Panc1 (cell line): ENCODE data around the gene C1orf232.

Source experiments
- POLR2AphosphoS5 ChIP-seq: IDR thresholded peaks from 2 replicates; pipeline ENCODE4 v1.6.1; 2012; ENCODE audit warnings: mild to moderate bottlenecking, low read depth, low read length, moderate library complexity
- REST ChIP-seq, 2 experiments: IDR thresholded peaks; 2 replicates each; pipeline ENCODE4 v1.6.1; 2011 to 2012; ENCODE audit warnings: low read depth in 2 of 2, control low read depth in 1 of 2, low read length in 1 of 2, mild to moderate bottlenecking in 1 of 2, moderate library complexity in 1 of 2; ENCODE audit not compliant: insufficient read depth in 1 of 2
- SIN3A ChIP-seq: IDR thresholded peaks from 2 replicates; pipeline ENCODE4 v1.6.1; 2012; ENCODE audit warnings: low read depth, mild to moderate bottlenecking, low read length, moderate library complexity, borderline replicate concordance; ENCODE audit not compliant: insufficient read depth
- TCF7L2 ChIP-seq: IDR thresholded peaks from 2 replicates; pipeline ENCODE4 v1.6.1; 2011; ENCODE audit warnings: mild to moderate bottlenecking, low read depth, low read length, inconsistent platforms
- TF ChIP-seq, protein P1 (sequence below): fragments of 450-650 bp; IDR thresholded peaks from 2 replicates; pipeline ENCODE4 v1.5.1; 2017; ENCODE audit warnings: mild to moderate bottlenecking

DNA sequence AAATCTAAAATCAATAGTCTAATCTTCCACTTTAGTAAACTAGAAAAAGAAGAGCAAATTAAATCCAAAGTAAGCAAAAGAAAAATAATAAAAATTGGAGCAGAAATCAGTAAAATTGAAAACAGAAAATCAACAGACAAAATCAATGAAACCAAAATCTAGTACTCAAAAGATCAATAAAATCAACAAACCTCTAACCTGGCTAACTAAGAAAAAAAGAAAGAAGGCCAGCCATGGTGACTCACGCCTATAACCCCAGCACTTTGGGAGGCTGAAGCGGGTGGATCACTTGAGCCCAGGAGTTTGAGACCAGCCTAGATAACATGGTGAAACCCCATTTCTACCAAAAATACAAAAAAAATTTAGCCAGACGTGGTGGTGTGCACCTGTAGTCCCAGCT is 34.3 kb downstream of the C1orf232 start:
- TF ChIP-seq, protein P1, sequence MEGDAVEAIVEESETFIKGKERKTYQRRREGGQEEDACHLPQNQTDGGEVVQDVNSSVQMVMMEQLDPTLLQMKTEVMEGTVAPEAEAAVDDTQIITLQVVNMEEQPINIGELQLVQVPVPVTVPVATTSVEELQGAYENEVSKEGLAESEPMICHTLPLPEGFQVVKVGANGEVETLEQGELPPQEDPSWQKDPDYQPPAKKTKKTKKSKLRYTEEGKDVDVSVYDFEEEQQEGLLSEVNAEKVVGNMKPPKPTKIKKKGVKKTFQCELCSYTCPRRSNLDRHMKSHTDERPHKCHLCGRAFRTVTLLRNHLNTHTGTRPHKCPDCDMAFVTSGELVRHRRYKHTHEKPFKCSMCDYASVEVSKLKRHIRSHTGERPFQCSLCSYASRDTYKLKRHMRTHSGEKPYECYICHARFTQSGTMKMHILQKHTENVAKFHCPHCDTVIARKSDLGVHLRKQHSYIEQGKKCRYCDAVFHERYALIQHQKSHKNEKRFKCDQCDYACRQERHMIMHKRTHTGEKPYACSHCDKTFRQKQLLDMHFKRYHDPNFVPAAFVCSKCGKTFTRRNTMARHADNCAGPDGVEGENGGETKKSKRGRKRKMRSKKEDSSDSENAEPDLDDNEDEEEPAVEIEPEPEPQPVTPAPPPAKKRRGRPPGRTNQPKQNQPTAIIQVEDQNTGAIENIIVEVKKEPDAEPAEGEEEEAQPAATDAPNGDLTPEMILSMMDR, result no peak
- TF ChIP-seq POLR2AphosphoS5 (no peak), TCF7L2 (no peak), SIN3A (no peak), REST (IDR thresholded peaks at IDR 0.05; ENCODE audit: insufficient read depth in 1 of 2, low read depth in 2 of 2, low read length in 1 of 2) (no peak)
